Astrocyte (in vitro differentiated cells and primary cell): ENCODE results near the gene ANKRD63. TPM values are rescaled to one million over a fixed set of nuclear protein-coding genes. Genes with fewer than 3 reads are reported as not detected.
A peak's percentile ranks its signal among the peaks of the same experiment; 100 is the strongest.

Experiments
- DNase-seq: peaks from one replicate; pipeline ENCODE4 v3.0.0-alpha.2; 2010; ENCODE audit warnings: low read depth
- FAIRE-seq: peaks from 2 replicates; lab custom pipeline; 2011; peaks lifted over from hg19 to GRCh38; lab: Jason Lieb, UNC
- H2AFZ ChIP-seq: 2 replicates; pipeline ENCODE4 v1.6.0; 2012; ENCODE audit warnings: low read depth, low read length, inconsistent platforms
- H3K27ac ChIP-seq: 2 replicates; pipeline ENCODE4 v1.5.1; 2011; ENCODE audit warnings: low read depth, low read length, inconsistent platforms
- H3K27me3 ChIP-seq: 2 replicates; pipeline ENCODE4 v1.6.0; 2011; ENCODE audit warnings: low read length, inconsistent platforms; ENCODE audit not compliant: insufficient read depth
- H3K36me3 ChIP-seq: 2 replicates; pipeline ENCODE4 v1.5.1; 2011; ENCODE audit warnings: low read length, inconsistent platforms; ENCODE audit not compliant: insufficient read depth
- H3K4me1 ChIP-seq: 2 replicates; pipeline ENCODE4 v1.5.1; 2011; ENCODE audit warnings: low read length, inconsistent platforms; ENCODE audit not compliant: insufficient read depth
- H3K4me2 ChIP-seq: 2 replicates; pipeline ENCODE4 v1.6.0; 2012; ENCODE audit warnings: low read length, inconsistent platforms
- H3K4me3 ChIP-seq: 2 replicates; pipeline ENCODE4 v1.5.1; 2011; ENCODE audit warnings: low read depth, mild to moderate bottlenecking, low read length, inconsistent platforms; ENCODE audit not compliant: insufficient read depth
- H3K79me2 ChIP-seq: 2 replicates; pipeline ENCODE4 v1.6.0; 2012; ENCODE audit warnings: mild to moderate bottlenecking, low read length, inconsistent platforms; ENCODE audit not compliant: insufficient read depth
- H3K9ac ChIP-seq: 2 replicates; pipeline ENCODE4 v1.6.0; 2012; ENCODE audit warnings: mild to moderate bottlenecking, low read length, inconsistent platforms
- H3K9me3 ChIP-seq: 2 replicates; pipeline ENCODE4 v1.5.1; 2012; ENCODE audit warnings: low read depth, mild to moderate bottlenecking, low read length, inconsistent platforms; ENCODE audit not compliant: insufficient read depth
- H4K20me1 ChIP-seq: 2 replicates; pipeline ENCODE4 v1.6.0; 2012; ENCODE audit warnings: low read length, inconsistent platforms; ENCODE audit not compliant: insufficient read depth
- H3K27ac Mint-ChIP-seq: one replicate; pipeline ENCODE4 v1.8.0; 2021; ENCODE audit warnings: mild to moderate bottlenecking, mixed read lengths; ENCODE audit not compliant: unreplicated experiment
- H3K27me3 Mint-ChIP-seq: one replicate; pipeline ENCODE4 v1.8.0; 2021; ENCODE audit warnings: low read depth, mixed read lengths; ENCODE audit not compliant: unreplicated experiment
- H3K36me3 Mint-ChIP-seq: one replicate; pipeline ENCODE4 v1.8.0; 2021; ENCODE audit warnings: low read depth, mixed read lengths; ENCODE audit not compliant: unreplicated experiment
- H3K4me1 Mint-ChIP-seq: one replicate; pipeline ENCODE4 v1.8.0; 2021; ENCODE audit warnings: low read depth, mixed read lengths; ENCODE audit not compliant: unreplicated experiment
- H3K4me3 Mint-ChIP-seq: one replicate; pipeline ENCODE4 v1.8.0; 2021; ENCODE audit warnings: mild to moderate bottlenecking, moderate library complexity, mixed read lengths; ENCODE audit not compliant: unreplicated experiment
- H3K9me3 Mint-ChIP-seq: one replicate; pipeline ENCODE4 v1.8.0; 2021; ENCODE audit warnings: mild to moderate bottlenecking, mixed read lengths; ENCODE audit not compliant: unreplicated experiment
- CTCF ChIP-seq: IDR thresholded peaks from 2 replicates; pipeline ENCODE4 v1.5.1; 2011; ENCODE audit warnings: low read depth, mild to moderate bottlenecking, inconsistent platforms, low read length, moderate library complexity; ENCODE audit not compliant: insufficient read depth
- EZH2 ChIP-seq: IDR thresholded peaks from 2 replicates; pipeline ENCODE4 v1.6.1; 2012; ENCODE audit warnings: mild to moderate bottlenecking, low read length, inconsistent platforms; ENCODE audit not compliant: insufficient read depth
- total RNA-seq: library from RNA; stranded (reverse); gene quantifications from 2 replicates; pipeline ENCODE4 v1.2.1, GENCODE V29; 2021

Gene ANKRD63
- total RNA-seq, 1 donor from 2014 or later, result not detected

DNA sequence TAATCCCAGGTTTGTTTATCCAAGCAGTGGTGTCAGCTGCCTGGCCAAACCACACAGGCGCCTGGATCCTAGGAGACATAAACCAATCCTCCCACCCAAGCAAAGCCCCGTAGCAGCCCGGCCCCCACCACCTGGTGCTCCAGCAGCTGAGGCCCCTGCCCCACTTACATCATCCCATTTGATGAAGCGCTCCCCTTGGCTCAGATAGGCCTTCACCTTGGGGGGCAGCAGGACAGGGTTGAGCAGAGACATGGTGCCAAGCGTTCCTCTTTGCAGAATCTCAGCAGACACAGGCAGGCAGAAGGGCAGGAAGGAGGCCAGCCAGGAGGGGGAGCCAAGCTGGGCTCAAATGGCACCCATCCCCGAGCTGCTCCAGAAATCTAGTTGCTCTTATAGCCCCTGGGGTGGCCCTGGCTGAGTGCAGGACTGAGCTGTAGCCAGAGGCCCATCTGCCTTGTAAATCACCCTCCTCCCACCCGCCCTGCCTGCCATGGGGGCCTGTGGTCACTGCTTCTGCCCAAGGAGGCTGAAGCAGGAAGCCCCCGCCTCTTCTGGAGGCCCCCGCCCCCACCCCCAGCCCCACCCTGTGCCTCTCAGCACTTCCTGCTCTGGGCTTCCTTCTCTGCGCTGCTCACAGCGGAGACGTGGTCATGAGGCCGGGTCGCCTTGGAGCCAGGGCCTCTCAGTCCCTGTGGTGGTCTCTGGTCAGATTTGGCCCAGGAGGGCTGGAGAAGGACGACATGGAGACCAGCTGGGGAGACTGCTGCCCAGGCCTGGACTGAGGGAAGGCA lies 24.8 kb upstream of the ANKRD63 start, which contains the start of gene PLCB2:
TSS of gene PLCB2 (minus strand) at position 515 of the 791 bp plus-strand sequence. CDS start at position 252, 263 bp downstream.
- no peaks in the 10 kb centered on the region for H3K79me2 ChIP-seq
- no peak within 1 kb of the TSS for H3K9ac ChIP-seq
- peaks cover 19% of the 10 kb centered on the region for H3K27me3 ChIP-seq
- Mint-ChIP-seq H3K27ac (no peak within 1 kb of the TSS), H3K9me3 (peaks cover 2% of the 10 kb centered on the region), H3K4me3 (no peak within 1 kb of the TSS), H3K27me3 (peaks cover 58% of the 10 kb centered on the region), H3K36me3 (peaks cover 2% of the 10 kb centered on the region), H3K4me1 (peaks cover 4% of the 10 kb centered on the region)
- H3K4me3 ChIP-seq, result no peak within 1 kb of the TSS
- FAIRE-seq, result no peak
- H2AFZ ChIP-seq, result no peak within 1 kb of the TSS
- H3K9me3 ChIP-seq, result no peaks in the 10 kb centered on the region
- DNase-seq, result no peak
- TF ChIP-seq EZH2, result no peak
- TF ChIP-seq CTCF, result peak; percentile 10
- no peaks in the 10 kb centered on the region for H4K20me1 ChIP-seq
- H3K4me2 ChIP-seq, result no peak within 1 kb of the TSS
- no peaks in the 10 kb centered on the region for H3K4me1 ChIP-seq
- H3K27ac ChIP-seq, result no peak within 1 kb of the TSS
- H3K36me3 ChIP-seq, result no peaks in the 10 kb centered on the region

- no peak overlapping the region for H3K27ac Mint-ChIP-seq
- TF ChIP-seq CTCF (no peak), EZH2 (no peak)
- H3K9me3 Mint-ChIP-seq, result peaks cover 2% of the 10 kb centered on the region
- H3K9ac ChIP-seq, result no peak overlapping the region
- FAIRE-seq (no peak), DNase-seq (no peak)
- H3K9me3 ChIP-seq, result no peaks in the 10 kb centered on the region
- no peak overlapping the region for H3K4me3 Mint-ChIP-seq
- no peaks in the 10 kb centered on the region for H3K4me1 ChIP-seq
- H3K4me3 ChIP-seq, result no peak overlapping the region
- H3K79me2 ChIP-seq, result no peaks in the 10 kb centered on the region
- H3K27me3 ChIP-seq, result peaks cover 14% of the 10 kb centered on the region
- H3K27me3 Mint-ChIP-seq, result peaks cover 53% of the 10 kb centered on the region
- no peaks in the 10 kb centered on the region for H3K36me3 ChIP-seq
- H3K4me2 ChIP-seq, result no peak overlapping the region
- H2AFZ ChIP-seq, result no peak overlapping the region
- peaks cover 2% of the 10 kb centered on the region for H3K36me3 Mint-ChIP-seq
- H3K27ac ChIP-seq, result no peak overlapping the region
- peaks cover 4% of the 10 kb centered on the region for H3K4me1 Mint-ChIP-seq
- no peaks in the 10 kb centered on the region for H4K20me1 ChIP-seq
These were observed 24.0 kb upstream of the ANKRD63 start for GRCh38 chr15:40306908-40307307.

DNA sequence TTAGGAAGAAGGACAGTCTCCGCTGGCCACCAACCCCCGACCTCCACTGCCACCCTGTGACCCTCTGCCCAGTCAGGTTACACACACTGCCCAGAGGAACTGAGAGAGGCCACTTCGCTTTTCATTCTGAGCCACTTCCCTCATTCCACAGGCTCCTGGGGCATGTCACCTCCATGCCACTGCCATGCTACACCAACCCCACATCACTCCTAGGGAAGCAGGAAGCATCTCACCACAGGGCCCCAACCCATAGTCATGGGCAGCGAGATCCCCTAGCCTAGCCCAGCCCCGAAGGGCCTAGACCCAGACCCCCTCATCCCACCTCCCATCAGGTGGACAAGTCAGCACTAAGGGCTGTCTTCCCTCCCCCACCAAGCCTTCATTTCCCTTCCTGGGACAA lies 23.5 kb upstream of the ANKRD63 start:
- H3K4me3 ChIP-seq, result no peak overlapping the region
- no peak overlapping the region for H3K27ac Mint-ChIP-seq

More for the DNA sequence above, 23.5 kb upstream of the ANKRD63 start:
- H3K27ac ChIP-seq, result no peak overlapping the region
- Mint-ChIP-seq H3K27me3 (peaks cover 50% of the 10 kb centered on the region), H3K4me3 (no peak overlapping the region), H3K36me3 (peaks cover 2% of the 10 kb centered on the region), H3K4me1 (peaks cover 4% of the 10 kb centered on the region), H3K9me3 (peaks cover 2% of the 10 kb centered on the region)
- no peak overlapping the region for H3K4me2 ChIP-seq
- FAIRE-seq (no peak), DNase-seq (no peak)
- H3K4me1 ChIP-seq, result no peaks in the 10 kb centered on the region
- TF ChIP-seq CTCF, result no peak
- TF ChIP-seq EZH2, result no peak
- H3K36me3 ChIP-seq, result no peaks in the 10 kb centered on the region
- H2AFZ ChIP-seq, result no peak overlapping the region
- H3K27me3 ChIP-seq, result peaks cover 10% of the 10 kb centered on the region
- H3K79me2 ChIP-seq, result no peaks in the 10 kb centered on the region
- H4K20me1 ChIP-seq, result no peaks in the 10 kb centered on the region
- no peak overlapping the region for H3K9ac ChIP-seq
- H3K9me3 ChIP-seq, result no peaks in the 10 kb centered on the region
